DMS53 treated with DMSO at 0.1 percent for 48 hours (cell line): ENCODE results near the gene BLOC1S1.

ENCODE experiments used
- DNase-seq: peaks from one replicate; lab custom pipeline; 2025; ENCODE audit not compliant: unreplicated experiment; lab: John Stamatoyannopoulos, UW

Gene BLOC1S1

DNA sequence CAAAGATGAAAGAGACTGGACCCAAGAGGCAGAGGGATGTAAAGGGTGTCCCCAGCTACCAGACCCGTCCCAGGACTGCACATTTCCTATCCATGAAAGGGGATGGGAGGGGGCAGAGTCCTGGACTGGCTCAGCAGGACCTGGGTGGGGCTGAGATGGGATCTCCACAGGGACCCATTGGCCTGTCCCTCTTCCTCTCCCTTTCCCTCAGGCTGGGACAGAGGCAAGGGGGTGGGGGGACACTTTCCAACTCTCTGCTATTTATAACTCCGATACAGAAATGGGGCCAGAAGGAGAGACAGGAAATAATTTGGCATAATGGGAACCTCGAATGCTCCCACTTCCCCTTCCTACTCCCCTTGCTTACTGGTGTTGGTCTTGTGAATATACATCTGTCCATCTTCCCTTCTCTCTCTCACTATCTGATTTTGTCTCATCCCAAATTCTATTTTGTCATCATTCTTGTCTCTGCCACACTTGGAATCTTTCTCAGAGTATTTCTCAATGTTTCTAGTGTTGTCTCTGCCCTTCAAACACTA, 7.1 kb upstream of the BLOC1S1 start:
- DNase-seq = no peak

DNA sequence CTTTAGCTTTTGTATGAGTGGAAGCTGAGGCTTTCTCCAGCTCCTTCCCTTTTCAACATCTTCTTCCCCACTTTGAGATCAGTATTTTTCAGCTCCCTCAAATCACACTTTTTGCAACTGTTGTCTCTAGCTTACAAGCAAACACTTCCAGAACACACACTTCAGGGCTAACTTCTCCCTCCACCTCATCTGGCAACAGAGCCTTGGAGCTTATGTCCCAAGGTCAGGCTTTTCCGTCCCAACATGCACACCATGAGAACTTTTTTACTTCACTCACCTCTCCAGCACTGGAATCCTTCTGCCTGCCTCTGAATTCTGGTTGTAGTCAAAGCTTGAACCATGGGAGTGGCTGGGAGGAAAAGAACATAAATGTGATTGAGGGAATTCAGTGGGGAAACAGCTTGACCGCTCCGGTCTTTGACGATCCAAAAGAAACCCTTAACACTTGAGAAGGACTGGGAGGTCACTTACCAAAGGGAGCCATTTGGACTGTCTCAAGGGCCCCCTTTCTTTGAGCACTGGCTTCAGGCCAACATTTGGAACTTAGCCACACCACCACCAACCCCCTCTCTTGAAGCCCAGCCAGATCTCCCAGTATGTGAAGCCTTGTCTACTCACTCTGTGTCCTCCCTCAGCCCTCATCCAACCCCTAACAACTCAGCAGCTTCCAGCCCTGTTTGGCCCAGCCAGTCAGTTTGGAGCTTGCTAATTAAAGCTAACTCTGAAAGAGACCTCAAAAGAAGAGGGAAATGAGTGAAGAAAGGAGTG, 3.9 kb upstream of the BLOC1S1 start:
- DNase-seq = no peak

DNA sequence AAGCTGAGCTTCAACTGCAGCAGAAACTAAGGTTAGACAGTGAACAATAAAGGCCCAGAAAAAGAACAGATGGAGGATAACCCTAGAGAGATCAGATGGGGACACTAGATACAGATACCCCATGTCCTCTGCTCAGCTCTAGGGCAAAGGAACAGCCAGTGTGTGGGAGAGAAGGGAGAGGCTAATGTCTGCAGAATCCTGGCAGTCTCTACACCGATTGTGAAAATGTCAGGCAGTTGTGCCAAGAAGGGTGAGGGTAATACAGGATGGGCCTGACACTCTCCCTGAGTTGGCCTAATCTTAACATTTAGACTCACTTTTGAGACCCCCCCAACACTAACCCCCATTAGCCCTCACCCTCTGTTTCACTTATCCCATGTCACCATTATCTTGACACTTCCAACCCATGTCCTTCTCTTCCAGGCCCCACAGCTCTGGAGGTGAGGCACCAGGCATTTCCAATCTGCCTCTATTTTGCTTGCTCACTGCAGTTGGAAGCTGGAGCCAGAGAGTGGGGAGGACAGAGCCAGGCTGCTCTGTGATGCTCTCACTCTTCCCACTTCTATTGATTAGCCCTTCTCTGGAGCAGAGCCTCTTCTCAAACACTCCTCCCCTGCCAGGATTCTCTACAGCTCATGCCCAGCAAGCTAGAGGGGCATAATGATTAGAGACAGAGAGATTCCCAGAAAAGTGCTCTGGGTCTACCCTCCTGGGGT, 3.0 kb upstream of the BLOC1S1 start:
- DNase-seq = no peak

DNA sequence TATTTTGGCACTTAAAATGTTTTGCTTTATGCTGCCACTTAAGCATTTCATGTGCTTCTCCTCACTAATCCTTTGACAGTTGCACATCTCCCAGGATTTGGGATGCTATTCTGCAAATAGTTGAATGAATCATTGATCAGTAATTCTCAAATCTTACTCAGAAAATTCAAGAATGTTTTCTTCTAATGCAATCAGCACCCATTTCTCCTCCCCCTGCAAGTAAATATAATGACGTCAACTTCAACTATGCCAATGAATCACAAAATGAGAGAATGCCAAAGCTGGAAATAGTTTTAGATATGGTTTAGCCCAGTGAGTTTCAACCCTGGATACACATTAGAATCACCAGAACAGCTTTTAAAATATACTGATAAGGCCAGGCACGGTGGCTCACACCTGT, 2.1 kb upstream of the BLOC1S1 start:
- no peak for DNase-seq

DNA sequence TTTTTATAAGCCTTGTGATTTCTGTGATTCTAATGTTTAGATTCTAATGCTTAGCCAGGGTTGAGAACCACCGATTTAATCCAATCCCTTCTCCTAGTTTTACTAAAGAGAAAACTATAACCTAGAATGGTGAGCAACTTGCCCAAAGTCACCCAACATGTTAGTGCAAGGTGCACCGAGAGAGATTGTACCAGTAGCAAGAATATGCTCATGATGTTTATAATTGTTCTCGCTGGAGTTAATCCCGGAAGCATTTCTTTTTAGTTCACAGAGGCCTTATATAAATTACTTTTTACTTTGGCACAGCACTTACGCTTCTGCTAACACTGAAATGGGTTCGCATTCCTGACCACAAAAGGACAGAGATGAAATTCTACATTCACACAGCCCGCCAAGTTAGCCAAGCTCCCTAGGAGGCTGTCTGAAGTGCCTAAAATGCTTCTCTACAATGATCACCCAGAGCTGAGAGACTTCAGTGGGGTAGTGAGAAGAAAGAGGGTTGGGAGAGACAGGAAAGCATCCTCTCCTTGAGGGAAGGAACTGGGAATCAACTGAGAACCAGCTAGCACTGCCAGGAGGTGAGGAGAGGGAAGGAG, 579 bp upstream of the BLOC1S1 start:
- no peak for DNase-seq

DNA sequence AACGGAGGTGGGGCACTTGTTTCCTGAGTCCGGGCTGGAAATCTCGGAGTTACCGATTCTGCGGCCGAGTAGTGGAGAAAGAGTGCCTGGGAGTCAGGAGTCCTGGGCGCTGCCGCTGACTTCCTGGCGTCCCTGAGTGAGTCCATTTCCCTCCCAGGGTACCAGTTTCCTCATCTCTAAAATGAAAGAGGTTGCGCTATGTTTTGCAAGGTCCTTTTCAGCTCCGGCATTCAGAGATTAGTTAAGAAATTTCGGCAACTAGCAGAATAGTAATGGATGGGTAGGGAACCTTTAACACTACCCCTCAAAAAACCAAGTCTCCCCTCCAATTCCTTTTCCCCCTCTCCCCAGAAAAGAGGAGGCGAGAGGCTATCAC, 724 bp downstream of the BLOC1S1 start:
- DNase-seq = peak; percentile 54

GRCh38 chr12:55717011-55718007, 1.5 kb downstream of the BLOC1S1 start:
- DNase-seq = no peak

- DNase-seq = no peak
These were observed 2.2 kb downstream of the BLOC1S1 start for GRCh38 chr12:55718015-55718414.

- no peak for DNase-seq
These were observed 2.9 kb downstream of the BLOC1S1 start for GRCh38 chr12:55718624-55719275.

DNA sequence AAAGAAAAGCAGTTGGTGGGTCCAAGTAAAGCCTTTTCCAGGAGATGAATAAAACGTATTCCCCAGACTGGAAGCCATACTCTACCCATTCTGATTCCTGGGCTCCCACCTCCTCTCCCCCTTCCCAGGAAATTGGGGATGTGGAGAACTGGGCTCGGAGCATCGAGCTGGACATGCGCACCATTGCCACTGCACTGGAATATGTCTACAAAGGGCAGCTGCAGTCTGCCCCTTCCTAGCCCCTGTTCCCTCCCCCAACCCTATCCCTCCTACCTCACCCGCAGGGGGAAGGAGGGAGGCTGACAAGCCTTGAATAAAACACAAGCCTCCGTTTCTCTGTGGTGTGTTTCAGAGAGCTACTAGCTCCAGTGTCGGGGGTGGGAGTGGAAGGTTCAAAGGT, 3.5 kb downstream of the BLOC1S1 start:
- no peak for DNase-seq

GRCh38 chr12:55720071-55720564, 4.3 kb downstream of the BLOC1S1 start, which contains the start of gene RDH5:
TSS of gene RDH5 (plus strand) at chr12:55720393. CDS start at chr12:55721185, 792 bp downstream.
- no peak for DNase-seq

- DNase-seq = peak; percentile 60
These were observed 5.1 kb downstream of the BLOC1S1 start for GRCh38 chr12:55720894-55721444.

DNA sequence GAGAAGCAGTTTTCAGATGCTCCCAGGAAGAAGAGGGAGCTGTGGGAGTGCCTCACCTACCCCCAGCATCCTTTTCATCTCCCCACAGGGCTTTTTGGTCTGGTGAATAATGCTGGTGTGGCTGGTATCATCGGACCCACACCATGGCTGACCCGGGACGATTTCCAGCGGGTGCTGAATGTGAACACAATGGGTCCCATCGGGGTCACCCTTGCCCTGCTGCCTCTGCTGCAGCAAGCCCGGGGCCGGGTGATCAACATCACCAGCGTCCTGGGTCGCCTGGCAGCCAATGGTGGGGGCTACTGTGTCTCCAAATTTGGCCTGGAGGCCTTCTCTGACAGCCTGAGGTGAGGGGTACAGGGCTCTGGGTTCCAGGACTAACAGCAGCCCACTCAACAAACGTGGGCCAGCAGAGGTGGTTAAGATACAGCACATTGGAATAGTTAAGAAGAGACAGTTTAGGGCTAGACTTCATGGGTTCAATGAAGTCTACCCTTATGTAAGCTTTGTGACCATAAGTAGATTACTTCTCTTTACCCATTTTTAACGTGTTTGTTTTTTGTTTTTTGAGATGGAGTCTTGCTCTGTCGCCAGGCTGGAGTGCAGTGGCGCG, 5.9 kb downstream of the BLOC1S1 start:
- no peak for DNase-seq

DNA sequence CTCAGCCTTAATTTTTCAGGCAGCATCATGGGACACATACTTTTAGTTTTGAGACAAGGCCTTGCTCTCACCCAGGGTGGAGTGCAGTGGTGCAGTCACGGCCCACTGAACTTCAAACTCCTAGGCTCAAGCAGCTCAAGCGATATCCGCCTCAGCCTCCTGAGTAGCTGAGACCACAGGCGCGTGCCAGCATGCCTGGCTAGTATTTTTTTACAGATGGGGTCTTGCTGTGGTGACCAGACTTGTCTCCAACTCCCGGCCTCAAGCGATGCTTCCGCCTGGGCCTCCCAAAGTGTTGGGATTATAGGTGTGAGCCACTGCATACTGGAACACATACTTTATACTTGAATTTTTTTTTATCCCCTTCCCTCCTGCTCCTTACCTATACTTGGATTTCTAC, 7.1 kb downstream of the BLOC1S1 start:
- DNase-seq = no peak

GRCh38 chr12:55723516-55724225, 7.8 kb downstream of the BLOC1S1 start:
- DNase-seq = no peak

- DNase-seq = peak; percentile 36
These were observed 8.5 kb downstream of the BLOC1S1 start for GRCh38 chr12:55724226-55724939.

DNA sequence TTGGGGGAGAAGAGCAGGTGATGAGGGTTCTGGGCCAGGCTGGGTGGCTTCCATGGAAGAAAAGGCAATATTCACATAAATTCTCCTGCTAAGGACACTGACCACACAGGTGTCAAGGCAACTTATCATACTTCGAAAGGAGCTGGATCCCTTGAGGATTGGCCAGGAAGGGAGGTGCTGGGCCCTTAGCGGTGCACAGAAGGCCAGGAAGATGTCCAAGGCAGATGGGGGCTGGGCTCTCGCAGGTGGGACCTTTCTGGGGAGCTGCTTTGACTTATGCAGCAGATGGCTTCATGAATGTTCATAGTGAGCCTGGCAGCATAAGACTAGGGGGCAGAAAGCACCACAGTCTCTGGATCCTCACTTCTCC, 9.1 kb downstream of the BLOC1S1 start:
- DNase-seq = no peak

DNA sequence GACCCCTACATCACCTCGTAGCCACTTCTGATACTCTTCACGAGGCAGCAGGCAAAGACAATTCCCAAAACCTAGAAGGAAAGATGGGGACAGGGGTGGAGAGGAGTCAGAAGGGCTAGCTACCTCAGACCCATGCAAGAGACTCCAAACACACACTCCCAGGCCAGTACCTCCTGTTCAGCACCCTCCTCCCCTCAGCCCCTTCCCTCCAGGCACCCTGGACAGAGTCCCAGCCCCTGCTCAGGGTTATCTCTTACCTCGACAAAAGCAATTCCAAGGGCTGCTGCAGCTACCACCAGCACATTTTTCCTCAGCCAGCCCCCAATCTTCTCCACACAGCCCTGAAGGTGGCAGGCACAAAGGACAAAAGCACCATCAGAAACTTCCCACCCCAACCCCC, 9.7 kb downstream of the BLOC1S1 start:
- DNase-seq = no peak
